ENCODE measurements around the gene LAMB4. TPM values are rescaled to one million over a fixed set of nuclear protein-coding genes. Genes with fewer than 3 reads are reported as not detected.

The LAMB4 gene
- total RNA-seq, 1 donor from 2014 or later: 18.3 TPM

- H3K4me3 Mint-ChIP-seq: no peak overlapping the region
- H3K36me3 Mint-ChIP-seq: peaks cover 2% of the 10 kb centered on the region
- H3K9me3 Mint-ChIP-seq: no peaks in the 10 kb centered on the region
- H3K4me1 Mint-ChIP-seq: peaks cover 60% of the 10 kb centered on the region
- peak overlapping the region; percentile 95 for H3K27ac Mint-ChIP-seq
- TF ChIP-seq CTCF (IDR thresholded peaks at IDR 0.05; ENCODE audit: unreplicated experiment): no peak
- H3K27me3 Mint-ChIP-seq (ENCODE audit: low read depth): no peaks in the 10 kb centered on the region
- no peak for DNase-seq (ENCODE audit: low spot score in 2 of 2, unreplicated experiment in 2 of 2)
Observed at GRCh38 chr7:108093341-108093740, 36.8 kb downstream of the LAMB4 start.

GRCh38 chr7:108091461-108091831 lies 38.7 kb downstream of the LAMB4 start:
- no peak for TF ChIP-seq CTCF (IDR thresholded peaks at IDR 0.05; ENCODE audit: unreplicated experiment)
- Mint-ChIP-seq H3K4me3 (no peak overlapping the region), H3K9me3 (no peaks in the 10 kb centered on the region), H3K4me1 (peaks cover 61% of the 10 kb centered on the region), H3K27me3 (ENCODE audit: low read depth) (no peaks in the 10 kb centered on the region), H3K36me3 (peaks cover 4% of the 10 kb centered on the region), H3K27ac (peak overlapping the region; percentile 17)
- DNase-seq (ENCODE audit: low spot score in 2 of 2, unreplicated experiment in 2 of 2): no peak

GRCh38 chr7:108090791-108091460 lies 39.2 kb downstream of the LAMB4 start:
- peak overlapping the region; percentile 40 for H3K27ac Mint-ChIP-seq
- peaks cover 4% of the 10 kb centered on the region for H3K36me3 Mint-ChIP-seq
- no peaks in the 10 kb centered on the region for H3K9me3 Mint-ChIP-seq
- DNase-seq (ENCODE audit: low spot score in 2 of 2, unreplicated experiment in 2 of 2): no peak
- no peaks in the 10 kb centered on the region for H3K27me3 Mint-ChIP-seq (ENCODE audit: low read depth)
- H3K4me1 Mint-ChIP-seq: peaks cover 55% of the 10 kb centered on the region
- no peak overlapping the region for H3K4me3 Mint-ChIP-seq
- no peak for TF ChIP-seq CTCF (IDR thresholded peaks at IDR 0.05; ENCODE audit: unreplicated experiment)

DNA sequence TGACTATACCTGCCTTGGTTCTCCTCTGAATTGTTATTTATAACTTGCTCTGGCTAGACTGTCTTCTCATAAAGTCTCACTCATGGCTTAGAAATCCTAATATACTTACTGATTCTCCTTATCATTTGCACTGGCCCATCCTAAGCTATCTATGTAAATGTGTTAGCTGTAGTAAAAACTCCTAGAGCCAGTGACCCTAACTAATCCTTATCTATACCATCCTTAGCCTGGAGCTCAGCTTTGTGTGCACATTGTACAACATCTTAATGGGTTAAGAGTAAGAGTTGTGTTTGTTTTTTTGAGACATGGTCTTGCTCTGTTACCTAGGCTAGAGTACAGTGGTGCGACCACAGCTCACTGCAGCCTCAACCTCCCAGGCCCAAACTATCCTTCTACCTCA lies 40.8 kb downstream of the LAMB4 start:
- H3K4me1 Mint-ChIP-seq: peaks cover 40% of the 10 kb centered on the region
- no peaks in the 10 kb centered on the region for H3K27me3 Mint-ChIP-seq (ENCODE audit: low read depth)
- H3K4me3 Mint-ChIP-seq: no peak overlapping the region
- no peak for DNase-seq (ENCODE audit: low spot score in 2 of 2, unreplicated experiment in 2 of 2)
- H3K9me3 Mint-ChIP-seq: no peaks in the 10 kb centered on the region
- peaks cover 4% of the 10 kb centered on the region for H3K36me3 Mint-ChIP-seq
- H3K27ac Mint-ChIP-seq: peak overlapping the region; percentile 96
- TF ChIP-seq CTCF (IDR thresholded peaks at IDR 0.05; ENCODE audit: unreplicated experiment): no peak

DNA sequence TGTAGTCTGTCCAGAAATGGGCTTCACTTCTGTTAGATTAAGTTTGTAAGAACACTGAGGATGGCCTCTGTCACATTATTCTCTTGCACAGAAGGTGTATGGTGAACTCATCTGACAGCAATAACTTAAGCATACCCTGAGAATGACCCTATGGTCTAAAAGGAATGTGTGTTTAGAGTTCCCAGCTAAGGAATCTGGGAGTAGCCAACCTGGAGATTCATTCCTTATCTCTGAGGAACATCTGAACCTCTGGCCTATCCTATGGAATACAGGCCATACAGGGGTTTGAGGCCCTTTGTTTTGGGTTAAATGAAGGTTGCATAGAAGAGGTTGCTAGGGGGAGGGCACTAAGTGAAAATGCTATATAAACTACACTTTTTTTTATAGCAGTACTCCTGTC lies 41.4 kb downstream of the LAMB4 start:
- Mint-ChIP-seq H3K27me3 (ENCODE audit: low read depth) (no peaks in the 10 kb centered on the region), H3K36me3 (peaks cover 4% of the 10 kb centered on the region), H3K4me1 (peaks cover 37% of the 10 kb centered on the region), H3K4me3 (no peak overlapping the region), H3K9me3 (no peaks in the 10 kb centered on the region), H3K27ac (peak overlapping the region; percentile 96)
- DNase-seq (ENCODE audit: low spot score in 2 of 2, unreplicated experiment in 2 of 2): no peak
- no peak for TF ChIP-seq CTCF (IDR thresholded peaks at IDR 0.05; ENCODE audit: unreplicated experiment)
